Kidney epithelial cell (primary cell): Measurements from ENCODE around the gene ADRB1. TPM values are rescaled to one million over a fixed set of nuclear protein-coding genes. Genes with fewer than 3 reads are reported as not detected.

ENCODE experiments used
- DNase-seq: peaks from one replicate; pipeline ENCODE4 v3.0.0-alpha.2; 2010; ENCODE audit warnings: low read depth
- H3K27me3 ChIP-seq: 2 replicates; pipeline ENCODE4 v1.6.0; 2011; ENCODE audit warnings: low read length; ENCODE audit not compliant: control insufficient read depth, insufficient read depth
- H3K36me3 ChIP-seq: 2 replicates; pipeline ENCODE4 v1.5.1; 2011; ENCODE audit warnings: low read length; ENCODE audit not compliant: control insufficient read depth, insufficient read depth
- H3K4me3 ChIP-seq: 2 replicates; pipeline ENCODE4 v1.5.1; 2011; ENCODE audit warnings: low read depth, mild to moderate bottlenecking, control low read depth, low read length
- CTCF ChIP-seq: IDR thresholded peaks from 2 replicates; pipeline ENCODE4 v1.5.1; 2011; ENCODE audit warnings: mild to moderate bottlenecking, moderate library complexity, low read length, control low read depth, inconsistent platforms; ENCODE audit not compliant: insufficient read depth, poor library complexity, severe bottlenecking
- total RNA-seq: library from RNA; depleted of rRNA; stranded (reverse); fragments of >200 nt; gene quantifications from 2 replicates; pipeline ENCODE4 v1.2.3, GENCODE V29; 2015

ADRB1 gene
- total RNA-seq, 1 donor from 2014 or later, result 0.04 TPM

GRCh38 chr10:114051714-114052113 is 8.0 kb downstream of the ADRB1 start:
- Histone ChIP-seq H3K27me3 (peaks cover 5% of the 10 kb centered on the region), H3K4me3 (no peak overlapping the region), H3K36me3 (no peaks in the 10 kb centered on the region)
- TF ChIP-seq CTCF, result no peak
- no peak for DNase-seq

GRCh38 chr10:114052255-114052654 is 8.6 kb downstream of the ADRB1 start:
- Histone ChIP-seq H3K27me3 (peaks cover 2% of the 10 kb centered on the region), H3K36me3 (no peaks in the 10 kb centered on the region), H3K4me3 (no peak overlapping the region)
- no peak for TF ChIP-seq CTCF
- DNase-seq, result no peak

- Histone ChIP-seq H3K27me3 (no peaks in the 10 kb centered on the region), H3K36me3 (no peaks in the 10 kb centered on the region), H3K4me3 (no peak overlapping the region)
- no peak for DNase-seq
- TF ChIP-seq CTCF, result no peak
Measured at GRCh38 chr10:114053946-114054345, 10.3 kb downstream of the ADRB1 start.

- Histone ChIP-seq H3K4me3 (no peak overlapping the region), H3K27me3 (no peaks in the 10 kb centered on the region), H3K36me3 (no peaks in the 10 kb centered on the region)
- TF ChIP-seq CTCF, result no peak
- DNase-seq, result no peak
Measured at GRCh38 chr10:114057855-114058254, 14.2 kb downstream of the ADRB1 start.

GRCh38 chr10:114058297-114058696 is 14.6 kb downstream of the ADRB1 start:
- Histone ChIP-seq H3K27me3 (no peaks in the 10 kb centered on the region), H3K36me3 (no peaks in the 10 kb centered on the region), H3K4me3 (no peak overlapping the region)
- DNase-seq, result no peak
- no peak for TF ChIP-seq CTCF

GRCh38 chr10:114059561-114059960 is 15.9 kb downstream of the ADRB1 start:
- no peak overlapping the region for H3K4me3 ChIP-seq
- no peaks in the 10 kb centered on the region for H3K27me3 ChIP-seq
- no peak for DNase-seq
- no peak for TF ChIP-seq CTCF
- H3K36me3 ChIP-seq, result no peaks in the 10 kb centered on the region
